Loucy (cell line): ENCODE data around the gene LRRC15.

Source experiments
- H2AFZ ChIP-seq: fragments of 200-600 bp; sonication (generic); 2 replicates; pipeline ENCODE4 v1.6.0; 2016; ENCODE audit warnings: antibody characterized with exemption, mild to moderate bottlenecking, low read length, moderate library complexity
- H3F3A ChIP-seq: fragments of 200-600 bp; 2 replicates; pipeline ENCODE4 v1.6.0; 2016; ENCODE audit warnings: antibody characterized with exemption, low read depth, mild to moderate bottlenecking
- H3K27me3 ChIP-seq: fragments of 200-600 bp; sonication (generic); 2 replicates; pipeline ENCODE4 v1.6.1; 2014; ENCODE audit warnings: low read length, mild to moderate bottlenecking; ENCODE audit not compliant: insufficient read depth, poor library complexity, severe bottlenecking
- H3K36me3 ChIP-seq: fragments of 200-600 bp; sonication (generic); 2 replicates; pipeline ENCODE4 v1.6.1; 2016; ENCODE audit warnings: low read length; ENCODE audit not compliant: insufficient read depth
- H3K4me1 ChIP-seq: fragments of 200-600 bp; sonication (generic); 2 replicates; pipeline ENCODE4 v1.5.1; 2014; ENCODE audit warnings: low read length, mild to moderate bottlenecking; ENCODE audit not compliant: insufficient read depth, poor library complexity, severe bottlenecking
- H3K4me2 ChIP-seq: fragments of 200-600 bp; sonication (generic); 2 replicates; pipeline ENCODE4 v1.6.0; 2014; ENCODE audit warnings: antibody characterized with exemption, low read length, low read depth, mild to moderate bottlenecking; ENCODE audit not compliant: poor library complexity, severe bottlenecking
- H3K4me3 ChIP-seq: fragments of 200-600 bp; sonication (generic); 2 replicates; pipeline ENCODE4 v1.5.1; 2014; ENCODE audit warnings: low read length, mild to moderate bottlenecking, mixed read lengths; ENCODE audit not compliant: poor library complexity, severe bottlenecking
- H3K79me2 ChIP-seq: fragments of 200-600 bp; sonication (generic); 2 replicates; pipeline ENCODE4 v1.6.1; 2014; ENCODE audit warnings: low read length; ENCODE audit not compliant: insufficient read depth
- H3K9ac ChIP-seq: fragments of 200-600 bp; sonication (generic); 2 replicates; pipeline ENCODE4 v1.6.0; 2014; ENCODE audit warnings: mild to moderate bottlenecking, low read depth, low read length, moderate library complexity; ENCODE audit not compliant: poor library complexity, severe bottlenecking
- H3K9me2 ChIP-seq: fragments of 200-600 bp; sonication (generic); replicated peaks from 2 replicates; pipeline ENCODE4 v1.6.1; 2016; ENCODE audit warnings: low read depth, low read length, mixed read lengths
- H3K9me3 ChIP-seq: fragments of 200-600 bp; sonication (generic); 2 replicates; pipeline ENCODE4 v1.6.1; 2014; ENCODE audit warnings: mild to moderate bottlenecking, antibody characterized with exemption, low read length, low read depth; ENCODE audit not compliant: insufficient read depth
- H4K20me1 ChIP-seq: fragments of 200-600 bp; sonication (generic); 2 replicates; pipeline ENCODE4 v1.6.0; 2014; ENCODE audit warnings: antibody characterized with exemption, low read length, mild to moderate bottlenecking; ENCODE audit not compliant: insufficient read depth, poor library complexity, severe bottlenecking
- EZH2phosphoT487 ChIP-seq: fragments of 200-600 bp; IDR thresholded peaks from 2 replicates; pipeline ENCODE4 v1.6.1; 2018; ENCODE audit warnings: antibody characterized with exemption, mild to moderate bottlenecking, moderate library complexity, borderline replicate concordance
- TF ChIP-seq, protein P1 (sequence below): fragments of 200-600 bp; sonication (generic); conservative IDR thresholded peaks from 2 replicates; pipeline ENCODE4 v1.5.1; 2014; ENCODE audit warnings: mild to moderate bottlenecking, antibody characterized with exemption, low read length

LRRC15 gene

DNA sequence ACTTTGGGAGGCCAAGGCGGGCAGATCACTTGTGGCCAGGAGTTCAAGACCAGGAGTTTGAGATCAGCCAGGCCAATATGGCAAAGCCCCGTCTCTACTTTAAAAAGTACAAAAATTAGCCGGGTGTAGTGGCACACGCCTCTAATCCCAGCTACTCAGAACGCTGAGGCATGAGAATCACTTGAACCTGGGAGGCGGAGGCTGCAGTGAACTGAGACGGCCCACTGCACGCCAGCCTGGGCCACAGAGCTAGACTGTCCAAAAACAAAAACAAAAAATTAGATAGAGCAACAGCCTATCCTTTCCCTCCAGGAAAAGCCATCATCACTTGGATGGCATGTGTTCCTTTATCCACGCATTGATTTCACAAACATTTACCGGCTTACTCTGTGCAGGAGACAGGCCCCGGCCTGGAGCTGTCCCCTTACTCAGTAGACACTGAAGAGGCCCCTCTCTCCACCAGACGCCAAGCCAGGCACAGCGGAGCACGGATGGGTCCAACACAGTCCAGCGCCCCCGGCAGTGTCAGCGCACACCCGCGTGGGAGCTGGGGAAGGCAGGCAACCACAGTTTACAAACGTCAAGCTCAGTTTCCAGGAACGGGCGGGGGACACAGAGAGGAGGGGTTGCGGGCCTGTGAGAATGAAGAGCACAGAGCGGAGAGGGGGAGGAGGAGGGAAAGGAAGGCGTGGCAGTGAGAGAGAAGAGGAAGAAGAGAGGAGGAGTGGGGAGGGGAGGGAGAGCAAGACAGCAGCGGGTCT lies 26.4 kb upstream of the LRRC15 start:
- H3K4me1 ChIP-seq: peaks cover 35% of the 10 kb centered on the region
- H3K27me3 ChIP-seq: no peaks in the 10 kb centered on the region
- H3K4me2 ChIP-seq: peak overlapping the region; percentile 91
- H4K20me1 ChIP-seq: no peaks in the 10 kb centered on the region
- no peak overlapping the region for H2AFZ ChIP-seq
- H3K79me2 ChIP-seq: no peaks in the 10 kb centered on the region
- no peak overlapping the region for H3K9ac ChIP-seq
- peak overlapping the region; percentile 72 for H3K4me3 ChIP-seq
- H3K9me2 ChIP-seq: no peaks in the 10 kb centered on the region
- no peaks in the 10 kb centered on the region for H3K9me3 ChIP-seq
- H3F3A ChIP-seq: 0 out of 2 replicates have a peak, but pooled peaks cover 4% of the 10 kb centered on the region
- TF ChIP-seq, protein P1, sequence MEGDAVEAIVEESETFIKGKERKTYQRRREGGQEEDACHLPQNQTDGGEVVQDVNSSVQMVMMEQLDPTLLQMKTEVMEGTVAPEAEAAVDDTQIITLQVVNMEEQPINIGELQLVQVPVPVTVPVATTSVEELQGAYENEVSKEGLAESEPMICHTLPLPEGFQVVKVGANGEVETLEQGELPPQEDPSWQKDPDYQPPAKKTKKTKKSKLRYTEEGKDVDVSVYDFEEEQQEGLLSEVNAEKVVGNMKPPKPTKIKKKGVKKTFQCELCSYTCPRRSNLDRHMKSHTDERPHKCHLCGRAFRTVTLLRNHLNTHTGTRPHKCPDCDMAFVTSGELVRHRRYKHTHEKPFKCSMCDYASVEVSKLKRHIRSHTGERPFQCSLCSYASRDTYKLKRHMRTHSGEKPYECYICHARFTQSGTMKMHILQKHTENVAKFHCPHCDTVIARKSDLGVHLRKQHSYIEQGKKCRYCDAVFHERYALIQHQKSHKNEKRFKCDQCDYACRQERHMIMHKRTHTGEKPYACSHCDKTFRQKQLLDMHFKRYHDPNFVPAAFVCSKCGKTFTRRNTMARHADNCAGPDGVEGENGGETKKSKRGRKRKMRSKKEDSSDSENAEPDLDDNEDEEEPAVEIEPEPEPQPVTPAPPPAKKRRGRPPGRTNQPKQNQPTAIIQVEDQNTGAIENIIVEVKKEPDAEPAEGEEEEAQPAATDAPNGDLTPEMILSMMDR: no peak
- no peak for TF ChIP-seq EZH2phosphoT487
- no peaks in the 10 kb centered on the region for H3K36me3 ChIP-seq

DNA sequence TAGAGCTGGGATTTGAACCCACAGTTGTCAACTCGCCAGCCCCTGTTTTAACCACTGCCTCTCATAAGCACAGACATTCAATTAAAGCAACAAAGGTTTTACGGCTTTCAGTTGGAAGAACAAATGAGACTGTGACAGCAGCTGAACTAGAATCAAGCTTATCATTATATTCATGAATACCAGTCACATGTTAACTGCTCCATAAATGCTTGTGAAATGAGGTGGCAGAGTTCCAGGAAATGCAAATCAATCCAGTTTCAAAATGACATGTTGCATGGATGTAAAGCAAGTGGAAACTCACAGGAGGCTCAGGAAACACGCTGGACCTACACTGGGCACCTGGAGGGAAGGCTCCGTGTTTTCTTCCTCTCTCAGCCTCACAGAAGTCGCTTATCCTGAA lies 25.7 kb upstream of the LRRC15 start:
- no peaks in the 10 kb centered on the region for H4K20me1 ChIP-seq
- TF ChIP-seq, protein P1: no peak
- TF ChIP-seq EZH2phosphoT487: no peak

DNA sequence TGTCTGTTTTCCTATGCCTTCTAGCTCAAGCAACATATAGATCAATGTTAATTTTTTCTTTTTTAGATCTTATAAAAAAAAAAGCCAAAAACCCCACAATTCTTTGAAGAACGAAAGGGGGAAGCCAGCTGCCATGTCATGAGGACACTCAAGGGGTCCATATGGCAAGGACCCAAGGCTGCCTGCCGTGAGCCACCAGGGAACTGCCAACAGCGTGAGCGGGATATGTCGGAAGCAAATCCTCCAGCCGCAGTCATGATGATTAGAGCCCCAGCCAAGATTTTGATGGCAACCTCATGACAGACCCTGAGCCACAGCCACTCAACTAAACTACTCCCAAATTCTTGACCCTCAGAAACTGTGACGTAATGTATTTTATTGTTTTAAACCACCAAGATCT lies 23.0 kb upstream of the LRRC15 start:
- peaks cover 12% of the 10 kb centered on the region for H3K4me1 ChIP-seq
- H3F3A ChIP-seq: 0 out of 2 replicates have a peak, but pooled peaks cover 4% of the 10 kb centered on the region
- no peak for TF ChIP-seq EZH2phosphoT487
- no peak overlapping the region for H3K4me2 ChIP-seq
- H3K27me3 ChIP-seq: no peaks in the 10 kb centered on the region
- no peaks in the 10 kb centered on the region for H3K79me2 ChIP-seq
- no peak overlapping the region for H3K4me3 ChIP-seq
- no peaks in the 10 kb centered on the region for H4K20me1 ChIP-seq
- no peaks in the 10 kb centered on the region for H3K36me3 ChIP-seq
- no peaks in the 10 kb centered on the region for H3K9me2 ChIP-seq
- no peak overlapping the region for H3K9ac ChIP-seq
- H3K9me3 ChIP-seq: no peaks in the 10 kb centered on the region
- H2AFZ ChIP-seq: no peak overlapping the region

More for the DNA sequence above, 25.7 kb upstream of the LRRC15 start:
- Histone ChIP-seq H3K9ac (no peak overlapping the region), H3K9me3 (no peaks in the 10 kb centered on the region), H3K27me3 (no peaks in the 10 kb centered on the region), H3K36me3 (no peaks in the 10 kb centered on the region), H3K79me2 (no peaks in the 10 kb centered on the region), H3K4me2 (no peak overlapping the region), H3K4me3 (no peak overlapping the region), H3F3A (0 out of 2 replicates have a peak, but pooled peaks cover 4% of the 10 kb centered on the region), H3K9me2 (no peaks in the 10 kb centered on the region), H2AFZ (no peak overlapping the region), H3K4me1 (peaks cover 35% of the 10 kb centered on the region)
